Gastrocnemius medialis (tissue), 4 donors: Measurements from ENCODE around the gene SEPTIN12.

Source experiments
- CTCF ChIP-seq, 5 experiments: fragments of 450-650 bp in 3 of 5; fragments of 200-600 bp in 2 of 5; sonication (generic) in 2 of 5; IDR thresholded peaks in 4 of 5; conservative IDR thresholded peaks in 1 of 5; 1 replicate in 4 of 5; 2 replicates in 1 of 5; pipeline ENCODE4 v1.5.1; 2016 to 2019; ENCODE audit warnings: antibody characterized with exemption in 5 of 5, mild to moderate bottlenecking in 3 of 5, moderate library complexity in 3 of 5
- POLR2A ChIP-seq, 2 donors: fragments of 450-650 bp; IDR thresholded peaks; one replicate each; pipeline ENCODE4 v1.6.1; 2017; ENCODE audit warnings: antibody characterized with exemption in 2 of 2, mild to moderate bottlenecking in 2 of 2, moderate library complexity in 2 of 2

GRCh38 chr16:4772351-4772750 lies 15.8 kb downstream of the SEPTIN12 start:
- TF ChIP-seq CTCF (IDR thresholded peaks at IDR 0.05 in 4 of 5, conservative IDR thresholded peaks at IDR 0.05 in 1 of 5) (no peak), POLR2A (IDR thresholded peaks at IDR 0.05) (no peak)
